GM15510 (cell line): ENCODE data around the gene MXRA8.
A peak's percentile ranks its signal among the peaks of the same experiment; 100 is the strongest.

ENCODE experiments used
- POLR2A ChIP-seq: IDR thresholded peaks from 3 replicates; pipeline ENCODE4 v1.6.1; 2011; ENCODE audit warnings: borderline replicate concordance; ENCODE audit not compliant: insufficient read length; ENCODE audit errors: extremely low read depth

MXRA8 gene

GRCh38 chr1:1315435-1315954, 42.9 kb downstream of the MXRA8 start:
- no peak for TF ChIP-seq POLR2A

- no peak for TF ChIP-seq POLR2A
These were observed 43.5 kb downstream of the MXRA8 start for GRCh38 chr1:1314678-1315335.

GRCh38 chr1:1314237-1314586, 44.1 kb downstream of the MXRA8 start:
- no peak for TF ChIP-seq POLR2A

DNA sequence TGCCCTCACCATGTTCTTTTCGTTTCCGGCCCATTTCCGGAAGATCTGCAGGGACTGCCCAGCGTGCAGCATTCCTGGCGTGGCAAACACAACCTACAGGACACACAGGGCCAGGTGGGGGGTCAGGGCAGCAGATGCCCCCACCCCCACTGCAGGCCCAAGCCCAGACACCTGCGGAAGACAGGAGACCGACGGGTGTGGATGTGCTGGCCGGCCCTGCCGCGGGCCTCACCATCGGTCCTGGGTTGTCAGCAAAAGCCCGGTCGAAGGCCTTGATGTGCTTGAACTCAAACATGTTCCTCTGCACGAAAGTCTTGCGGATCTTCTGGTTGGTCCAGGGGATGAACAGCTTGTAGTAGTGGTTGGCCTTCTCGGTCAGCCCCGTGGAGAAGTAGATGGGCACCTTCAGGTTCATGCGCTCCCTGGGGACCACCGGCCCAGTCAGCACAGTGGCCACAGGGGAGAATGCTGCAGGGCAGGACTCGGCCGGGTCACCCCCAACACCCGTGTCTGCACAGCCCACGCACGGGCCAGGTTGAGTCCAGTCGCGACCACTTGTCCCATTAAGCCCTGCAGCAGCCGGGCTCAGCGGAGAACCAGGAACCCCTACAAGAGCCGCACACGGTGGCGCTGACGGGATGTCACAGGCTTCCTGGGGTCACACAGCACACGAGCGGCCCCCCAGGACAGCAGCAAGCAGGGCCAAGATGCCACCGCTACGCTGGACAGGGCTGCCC, 44.7 kb downstream of the MXRA8 start:
- no peak for TF ChIP-seq POLR2A

- TF ChIP-seq POLR2A: no peak
These were observed 45.7 kb downstream of the MXRA8 start for GRCh38 chr1:1312450-1313314.

DNA sequence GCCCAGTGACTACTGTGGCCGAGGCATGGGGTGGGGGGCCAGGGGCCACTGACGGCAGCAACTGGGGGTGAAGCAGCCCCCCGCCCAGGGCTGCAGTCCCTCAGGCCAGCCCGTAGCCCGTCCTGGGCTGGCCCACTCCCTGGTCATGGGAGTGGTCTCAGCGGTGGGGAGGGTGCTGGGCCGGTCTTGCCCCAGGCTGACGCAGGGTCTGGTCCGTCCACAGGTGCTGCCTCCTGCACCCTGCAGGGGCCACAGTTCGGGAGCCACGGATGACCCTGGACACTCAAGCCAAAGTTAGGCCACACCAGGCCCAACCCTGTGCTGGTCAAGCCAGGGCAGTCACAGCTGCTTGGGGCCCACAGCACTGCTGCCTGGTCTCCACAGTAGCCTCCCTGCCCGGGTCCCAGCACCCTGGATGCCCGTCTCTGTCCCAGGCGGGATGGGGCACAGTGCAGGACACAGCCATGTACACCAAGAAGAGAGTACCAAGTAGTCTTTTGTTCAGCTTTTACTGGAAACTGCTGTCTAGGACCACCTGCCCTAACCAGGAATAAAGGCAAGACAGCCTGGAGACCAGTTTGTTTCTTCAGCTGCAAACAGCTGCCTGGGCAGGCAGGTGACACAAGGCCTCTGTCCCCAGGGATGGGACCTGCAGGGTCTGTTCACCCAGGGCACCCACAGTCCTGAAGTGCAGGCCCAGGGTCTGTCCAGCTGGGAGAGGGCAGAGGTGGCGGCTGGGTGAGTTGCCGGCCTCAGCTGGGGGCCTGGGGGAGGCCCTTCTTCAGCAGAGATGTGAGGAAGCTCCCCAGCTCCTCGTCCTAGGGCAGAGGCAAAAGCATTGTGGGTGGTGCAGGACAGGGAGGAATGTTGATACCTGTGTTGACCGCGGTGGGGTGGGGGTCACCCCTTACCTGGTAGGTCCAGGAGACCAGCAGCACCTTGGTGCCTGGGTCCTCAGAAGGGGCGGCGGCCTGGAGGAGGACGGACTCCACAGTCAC, 46.9 kb downstream of the MXRA8 start:
- TF ChIP-seq POLR2A: peak; percentile 15

GRCh38 chr1:1310476-1311053, 47.8 kb downstream of the MXRA8 start:
- no peak for TF ChIP-seq POLR2A

GRCh38 chr1:1310109-1310385, 48.3 kb downstream of the MXRA8 start:
- TF ChIP-seq POLR2A: no peak

GRCh38 chr1:1309251-1310108, 48.9 kb downstream of the MXRA8 start:
- TF ChIP-seq POLR2A: no peak

DNA sequence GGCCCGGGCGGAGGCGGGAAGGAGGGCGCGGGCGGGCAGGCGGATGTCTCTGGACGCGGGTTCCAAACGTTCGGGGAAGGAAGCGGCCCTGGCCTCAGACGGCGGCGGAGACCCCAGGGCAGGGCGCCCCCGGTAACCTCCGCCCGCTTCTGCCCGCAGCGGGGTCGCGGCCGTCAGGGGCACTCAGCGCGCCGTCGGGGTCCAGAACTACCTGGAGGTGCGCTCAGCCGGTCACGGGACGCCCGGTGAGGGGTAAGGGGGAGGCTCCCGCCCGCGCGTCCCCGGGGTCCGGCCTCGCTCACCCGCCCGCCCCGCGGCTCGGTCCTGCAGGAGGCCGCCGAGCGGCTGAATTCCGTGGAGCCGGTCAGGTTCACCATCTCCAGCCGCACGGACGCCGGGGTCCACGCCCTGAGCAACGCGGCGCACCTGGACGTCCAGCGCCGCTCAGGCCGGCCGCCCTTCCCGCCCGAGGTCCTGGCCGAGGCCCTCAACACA, 49.6 kb downstream of the MXRA8 start:
- TF ChIP-seq POLR2A: no peak

GRCh38 chr1:1307923-1308755, 50.2 kb downstream of the MXRA8 start, which contains the start of the genes ACAP3 and PUSL1:
Gene ACAP3 (minus strand): TSS chr1:1307930. CDS start chr1:1307815, 115 bp downstream.
Gene PUSL1 (plus strand): TSS chr1:1308597. CDS start chr1:1308644, 47 bp downstream.
- TF ChIP-seq POLR2A: peak; percentile 75
